HG02885 (cell line): Measurements from ENCODE around the gene VMP1.
A peak's percentile ranks its signal among the peaks of the same experiment; 100 is the strongest.
"Not testable (repeated sequence)": the region's sequence is repeated elsewhere in the genome, so short reads cannot be mapped to it uniquely, and the experiment has no call there.

Experiments used
- ATAC-seq: cut with Tn5 transposase; IDR thresholded peaks from one replicate; pipeline ENCODE4 v1.9.1; 2021; ENCODE audit warnings: mild to moderate bottlenecking; ENCODE audit not compliant: unreplicated experiment, poor library complexity

VMP1 gene

GRCh38 chr17:59800530-59800942 is 93.1 kb downstream of the VMP1 start:
- ATAC-seq: no peak

DNA sequence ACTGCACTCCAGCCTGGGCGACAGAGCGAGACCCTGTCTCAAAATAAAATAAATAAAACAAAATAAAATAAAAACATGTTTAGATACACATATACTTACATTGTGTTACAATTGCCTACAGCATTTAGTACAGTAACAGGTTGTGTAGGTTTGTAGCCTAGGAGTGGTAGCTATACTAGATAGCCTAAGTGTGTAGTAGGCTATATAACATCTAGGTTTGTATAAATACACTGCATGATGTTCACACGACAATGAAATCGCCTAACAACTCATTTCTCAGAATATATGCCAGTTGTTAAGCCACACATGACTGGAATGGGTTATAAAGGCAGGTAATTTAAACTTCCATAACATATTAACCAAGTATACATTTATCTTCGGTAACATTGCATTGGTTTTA is 94.7 kb downstream of the VMP1 start:
- no peak for ATAC-seq

- no peak for ATAC-seq
Observed at GRCh38 chr17:59804901-59805465, 97.5 kb downstream of the VMP1 start.

DNA sequence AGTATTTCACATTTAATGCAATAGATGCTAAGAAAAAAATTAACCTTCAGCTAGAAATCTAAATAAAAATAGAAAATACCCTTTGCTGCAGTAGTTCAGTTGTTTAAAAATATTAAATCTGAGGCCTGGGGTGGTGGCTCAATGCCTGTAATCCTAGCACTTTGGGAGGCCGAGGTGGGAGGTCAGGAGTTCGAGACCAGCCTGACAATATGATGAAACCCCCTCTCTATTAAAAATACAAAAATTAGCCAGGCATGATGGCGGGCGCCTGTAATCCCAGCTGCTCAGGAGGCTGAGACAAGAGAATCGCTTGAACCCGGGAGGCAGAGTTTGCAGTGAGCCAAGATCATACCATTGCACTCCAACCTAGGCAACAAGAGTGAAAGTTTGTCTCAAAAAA is 98.9 kb downstream of the VMP1 start:
- ATAC-seq: not testable (repeated sequence)

DNA sequence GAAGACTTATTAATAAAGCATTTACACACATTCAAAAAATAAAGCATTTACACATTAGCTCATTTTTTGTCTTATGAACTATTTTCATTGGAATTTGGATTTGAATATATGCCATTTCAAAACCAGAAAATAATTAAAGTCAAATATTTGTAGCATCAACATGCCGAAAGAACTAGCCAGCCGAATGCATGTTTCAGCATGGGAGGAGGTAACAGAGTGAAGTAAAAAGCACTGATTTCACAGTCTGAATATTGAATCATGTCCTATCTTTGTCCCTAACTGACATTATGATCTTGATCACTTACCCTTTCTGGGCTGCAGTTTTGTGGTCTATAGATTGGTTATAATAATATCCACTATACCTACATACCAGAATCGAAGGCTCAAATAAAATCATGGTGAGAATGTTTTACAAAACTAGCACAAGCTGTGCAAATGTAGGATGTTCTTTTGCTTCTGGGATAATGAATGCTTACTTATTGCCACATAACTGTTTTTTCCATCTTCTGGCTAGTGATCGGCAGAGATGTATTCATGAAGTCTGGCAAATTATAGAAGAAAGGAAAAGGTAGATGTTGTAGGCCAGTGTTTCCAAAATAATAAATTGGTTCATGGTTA is 100.5 kb downstream of the VMP1 start:
- no peak for ATAC-seq

- no peak for ATAC-seq
Observed at GRCh38 chr17:59810894-59811153, 103.4 kb downstream of the VMP1 start.

DNA sequence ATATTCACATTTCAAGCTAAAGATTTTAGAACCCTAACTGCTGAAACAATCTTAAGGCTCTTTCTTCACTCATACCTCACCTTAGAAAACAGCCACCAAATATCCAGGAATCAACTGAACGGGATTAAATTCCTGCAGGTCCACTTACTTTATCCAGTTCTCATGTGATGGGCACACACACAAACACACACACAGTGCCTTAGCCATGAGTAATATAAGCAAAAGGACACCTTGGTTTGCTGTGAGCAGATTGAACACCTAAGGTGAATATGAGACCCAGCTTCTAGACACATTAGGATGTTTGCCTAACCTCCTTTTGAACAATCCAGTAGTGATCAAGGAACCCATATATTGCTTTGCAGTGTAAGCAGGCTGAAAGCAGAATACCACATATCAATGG is 103.8 kb downstream of the VMP1 start:
- no peak for ATAC-seq

DNA sequence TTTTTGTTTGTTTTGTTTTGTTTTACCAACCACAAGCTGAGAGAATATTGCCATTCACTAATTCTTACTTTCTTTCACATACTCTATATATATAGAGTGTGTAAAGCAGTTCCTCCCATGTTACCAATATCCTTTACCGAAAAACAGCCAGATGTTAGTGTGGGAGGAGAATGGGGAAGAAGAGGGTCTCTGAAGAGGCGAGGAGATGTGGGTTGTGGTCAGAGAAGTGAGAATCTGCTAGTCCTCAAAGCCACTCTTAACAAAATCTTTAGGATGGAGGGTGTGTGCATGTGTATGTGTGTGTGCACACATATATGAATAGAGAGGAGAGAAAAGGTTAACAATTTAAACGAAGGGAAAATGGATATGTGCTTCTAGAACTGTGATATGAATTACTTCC is 104.7 kb downstream of the VMP1 start:
- ATAC-seq: no peak

- no peak for ATAC-seq
Observed at GRCh38 chr17:59814276-59814675, 106.8 kb downstream of the VMP1 start.

GRCh38 chr17:59814685-59815084 is 107.2 kb downstream of the VMP1 start:
- ATAC-seq: no peak

DNA sequence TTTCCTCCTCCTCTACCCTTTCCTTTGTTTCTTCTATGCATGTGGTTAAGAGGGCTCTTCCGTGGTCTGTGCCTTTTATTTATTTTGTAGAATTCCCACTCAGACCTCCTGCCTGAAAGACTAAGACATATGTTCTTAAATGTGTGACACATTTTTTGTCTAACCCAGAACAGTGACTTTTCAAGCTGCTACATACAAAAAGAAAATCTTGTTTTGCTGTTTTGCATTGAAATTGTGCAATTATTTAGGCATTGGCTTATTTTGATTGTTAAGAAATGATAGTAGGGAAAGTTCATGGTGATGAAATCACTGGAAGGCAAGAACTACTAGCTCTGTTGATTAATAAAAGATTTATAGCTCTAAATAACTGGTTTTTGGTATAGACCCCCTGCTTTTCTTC is 108.5 kb downstream of the VMP1 start:
- no peak for ATAC-seq

DNA sequence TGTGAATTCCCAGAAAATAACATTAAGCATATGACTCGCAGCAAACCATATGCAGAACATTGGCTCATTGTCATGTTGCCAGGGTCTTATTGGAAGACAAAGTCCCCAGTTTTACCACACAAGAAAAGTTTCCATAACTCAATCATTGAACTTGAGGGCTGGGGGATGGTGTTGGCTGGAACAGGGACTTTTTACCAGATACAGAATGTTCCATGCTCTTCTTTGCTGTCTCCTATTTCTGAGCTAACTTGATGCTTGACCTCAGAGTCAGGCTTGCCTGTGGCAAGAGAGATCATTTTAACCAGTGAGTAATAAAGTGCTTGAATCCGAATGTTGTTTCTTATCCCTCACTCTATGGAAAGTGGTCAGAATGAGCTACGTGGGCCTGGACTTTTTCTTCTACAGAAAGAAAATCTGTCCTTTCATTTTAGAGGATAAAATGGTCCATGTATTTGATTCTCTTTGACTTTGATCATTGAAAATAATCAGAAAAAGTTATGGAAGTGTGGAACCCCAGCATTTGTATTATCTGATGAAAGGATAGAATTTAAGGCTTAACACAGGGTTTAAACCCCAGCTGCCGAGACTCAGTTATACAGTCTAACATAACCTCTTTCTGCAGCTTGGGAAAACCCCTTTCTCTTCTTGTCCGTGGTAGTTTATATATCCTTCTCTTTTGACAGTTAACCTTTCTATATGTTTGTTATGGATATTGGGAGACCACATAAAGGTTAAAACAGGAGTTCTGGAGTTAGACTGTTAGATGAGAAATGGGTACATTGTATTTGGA is 118.3 kb downstream of the VMP1 start:
- ATAC-seq: no peak

DNA sequence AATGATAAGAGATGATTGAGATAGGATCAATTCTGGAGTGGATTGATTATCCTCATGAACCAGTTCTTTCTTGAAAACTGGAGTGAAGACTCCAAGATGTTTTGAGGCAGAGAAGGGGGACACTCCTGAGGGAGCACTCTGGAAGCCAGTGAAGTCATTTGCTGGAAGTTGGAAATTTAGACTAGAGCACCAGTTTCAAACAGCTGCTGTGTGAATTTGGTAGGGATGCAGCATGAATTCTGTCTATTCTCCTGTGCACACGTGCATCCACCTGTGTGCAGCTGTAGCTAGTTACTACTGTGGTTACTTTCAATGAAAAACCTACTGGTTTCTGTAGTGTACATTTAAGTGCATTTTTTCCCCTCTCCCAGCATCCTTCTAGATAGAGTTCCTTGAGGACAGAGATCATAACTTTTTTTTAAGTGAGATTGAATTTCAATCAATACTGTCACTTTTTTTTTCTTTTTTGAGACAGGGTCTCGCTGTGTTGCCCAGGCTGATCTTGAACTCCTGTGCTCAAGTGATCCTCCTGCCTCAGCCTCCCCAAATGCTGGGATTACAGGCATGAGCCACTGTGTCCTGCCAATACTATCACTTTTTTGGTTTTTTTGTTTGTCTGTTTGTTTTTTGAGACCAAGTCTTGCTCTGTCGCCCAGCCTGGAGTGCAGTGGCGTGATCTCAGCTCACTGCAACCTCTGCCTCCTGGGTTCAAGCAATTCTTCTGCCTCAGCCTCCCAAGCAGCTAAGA is 119.4 kb downstream of the VMP1 start:
- no peak for ATAC-seq

DNA sequence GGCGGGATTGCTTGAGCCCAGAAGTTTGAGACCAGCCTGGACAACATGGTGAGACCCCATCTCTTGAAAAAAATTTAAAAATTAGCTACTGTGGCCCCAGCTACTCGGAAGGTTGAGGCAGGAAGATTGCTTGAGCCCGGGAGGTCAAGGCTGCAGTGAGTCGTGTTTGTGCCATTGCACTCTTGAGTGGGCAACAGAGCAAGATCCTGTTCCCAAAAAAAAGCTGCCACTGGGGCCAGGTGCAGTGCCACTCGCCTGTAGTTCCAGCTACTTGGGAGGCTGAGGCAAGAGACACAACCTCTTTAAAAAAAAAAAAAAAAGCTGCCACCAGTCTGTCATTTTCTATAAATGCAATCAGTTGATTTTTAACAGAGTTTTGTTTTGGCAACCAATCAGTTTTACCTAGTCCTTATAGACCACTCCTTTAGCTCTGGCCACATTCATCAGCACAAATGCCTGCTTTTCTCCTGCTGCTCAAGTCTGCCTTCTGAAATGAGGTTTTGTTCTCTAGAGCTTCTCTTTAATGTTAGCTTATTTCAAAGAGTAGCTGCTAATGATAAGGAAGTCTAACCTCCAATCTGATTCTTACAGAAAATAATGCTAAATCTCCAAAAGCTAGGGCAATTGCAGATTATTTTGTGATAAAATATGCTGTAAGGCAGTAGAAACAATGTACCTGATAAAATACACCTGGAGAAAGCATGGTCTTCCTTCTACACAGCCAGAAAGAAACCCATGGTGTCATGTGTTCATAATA is 120.4 kb downstream of the VMP1 start:
- no peak for ATAC-seq

GRCh38 chr17:59828478-59828760 is 121.0 kb downstream of the VMP1 start:
- ATAC-seq: no peak

GRCh38 chr17:59828819-59829216 is 121.4 kb downstream of the VMP1 start:
- ATAC-seq: not testable (repeated sequence)

DNA sequence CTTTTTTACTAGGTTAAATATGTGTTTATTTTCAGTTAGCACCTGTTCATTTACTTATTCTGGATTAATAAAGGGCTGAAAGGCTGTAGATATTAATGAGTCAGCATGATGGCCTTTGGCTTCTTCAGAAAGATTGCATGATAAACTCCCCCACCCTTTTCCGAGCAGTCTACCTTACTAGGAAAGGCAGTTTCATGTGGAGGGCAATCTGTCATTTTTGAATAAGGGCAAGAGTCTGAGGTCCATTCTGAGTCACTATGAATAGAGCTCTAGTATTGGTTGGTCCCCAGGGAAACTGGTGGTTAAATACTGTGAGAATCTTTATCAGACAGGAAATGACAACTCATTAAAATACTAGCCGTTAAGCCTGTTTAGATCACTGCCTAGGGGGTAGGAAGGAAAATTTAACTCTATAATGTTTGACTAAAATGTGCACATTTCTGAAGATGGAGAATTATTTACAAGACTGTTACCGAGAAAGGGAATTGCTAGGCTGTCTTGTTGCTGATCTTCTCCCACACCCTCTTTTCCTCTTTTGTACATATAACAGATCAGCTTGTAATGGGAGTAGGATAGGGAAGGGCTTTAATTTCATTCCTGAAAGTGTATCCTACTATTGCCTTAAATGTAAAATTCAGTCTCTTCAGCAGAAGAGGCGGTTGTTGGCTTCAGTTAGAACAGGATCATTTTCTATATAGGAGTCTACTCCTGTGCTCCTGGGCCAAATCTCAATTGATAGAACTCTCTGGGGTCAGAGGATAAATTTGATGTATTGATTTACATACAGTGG is 122.0 kb downstream of the VMP1 start:
- ATAC-seq: peak; percentile 75

GRCh38 chr17:59830007-59830630 is 122.7 kb downstream of the VMP1 start:
- ATAC-seq: no peak

DNA sequence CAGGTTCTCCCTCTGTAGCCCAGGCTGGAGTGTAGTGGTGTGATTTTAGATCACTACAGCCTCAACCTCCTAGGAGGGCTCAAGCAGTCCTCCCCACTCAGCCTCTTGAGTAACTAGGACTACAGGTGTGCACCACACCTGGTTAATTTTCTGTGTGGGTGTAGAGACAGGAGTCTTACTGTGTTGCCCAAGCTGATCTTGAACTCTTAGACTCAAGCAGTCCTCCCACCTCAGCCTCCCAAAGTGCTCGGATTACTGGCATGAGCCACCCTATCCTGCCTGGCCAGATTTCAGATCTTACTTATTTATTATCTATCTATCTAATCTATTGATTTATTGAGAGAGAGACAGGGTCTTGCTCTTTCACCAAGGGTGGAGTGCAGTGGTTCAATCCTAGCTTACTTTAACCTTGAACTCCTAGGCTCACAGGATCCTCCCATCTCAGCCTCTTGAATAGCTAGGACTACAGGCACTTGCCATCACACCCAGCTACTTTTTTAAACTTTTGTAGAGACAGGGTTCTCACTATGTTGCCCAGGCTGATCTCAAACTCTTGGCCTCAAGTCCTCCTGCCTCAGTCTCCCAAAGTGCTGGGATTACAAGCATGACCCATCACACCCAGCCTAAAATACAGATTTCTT is 123.5 kb downstream of the VMP1 start:
- no peak for ATAC-seq
